Peyer's patch (tissue), 4 donors: ENCODE measurements around the gene COL6A2.

Experiments
- CTCF ChIP-seq, 6 experiments: fragments of 450-650 bp in 4 of 6; fragments of 200-600 bp in 2 of 6; sonication (generic) in 1 of 6; IDR thresholded peaks; one replicate each; pipeline ENCODE4 v1.5.1; 2017 to 2019; ENCODE audit warnings: antibody characterized with exemption in 6 of 6, mild to moderate bottlenecking in 3 of 6, moderate library complexity in 1 of 6
- POLR2A ChIP-seq, 2 donors: fragments of 450-650 bp; IDR thresholded peaks; one replicate each; pipeline ENCODE4 v1.5.1; 2017; ENCODE audit warnings: antibody characterized with exemption in 2 of 2, mild to moderate bottlenecking in 2 of 2, moderate library complexity in 2 of 2

- TF ChIP-seq CTCF (IDR thresholded peaks at IDR 0.05), result no peak
- TF ChIP-seq POLR2A (IDR thresholded peaks at IDR 0.05), result no peak
Measured at GRCh38 chr21:46095814-46096595, 1.9 kb upstream of the COL6A2 start.
